H4 (cell line): ENCODE data around the gene GPR155. TPM values are rescaled to one million over a fixed set of nuclear protein-coding genes. Genes with fewer than 3 reads are reported as not detected.
A peak's percentile ranks its signal among the peaks of the same experiment; 100 is the strongest.
"Not testable (repeated sequence)": the region's sequence is repeated elsewhere in the genome, so short reads cannot be mapped to it uniquely, and the experiment has no call there.

Source experiments
- DNase-seq: peaks from one replicate; pipeline ENCODE4 v3.0.0-alpha.2; 2015; ENCODE audit warnings: low spot score
- total RNA-seq: library from RNA; depleted of rRNA; stranded (reverse); fragments of >200 nt; shearing (Covaris generic); gene quantifications from 2 replicates; pipeline ENCODE4 v1.2.3, GENCODE V29; 2014

GPR155 gene
- total RNA-seq, 1 experiment from 2014 or later: 1.5 TPM

DNA sequence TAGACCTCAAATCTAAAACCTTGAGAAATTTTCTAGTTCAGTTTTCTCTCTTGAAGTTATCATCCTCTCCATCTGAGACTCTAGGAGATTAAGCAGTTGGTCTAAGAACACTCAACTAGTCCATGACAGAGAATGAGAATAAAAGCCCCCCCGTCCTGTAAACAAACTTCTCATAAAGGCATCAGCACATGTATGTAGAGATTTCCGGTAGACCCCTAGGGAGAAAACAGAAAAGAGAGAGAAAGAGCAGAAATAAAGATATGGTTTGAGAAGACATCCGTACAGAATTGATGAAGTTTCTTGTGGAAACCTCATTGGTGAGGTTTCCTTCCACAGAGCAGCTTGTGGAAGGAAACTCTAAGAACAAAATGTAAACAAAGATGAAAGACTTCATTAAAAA lies 3.2 kb upstream of the GPR155 start:
- no peak for DNase-seq

DNA sequence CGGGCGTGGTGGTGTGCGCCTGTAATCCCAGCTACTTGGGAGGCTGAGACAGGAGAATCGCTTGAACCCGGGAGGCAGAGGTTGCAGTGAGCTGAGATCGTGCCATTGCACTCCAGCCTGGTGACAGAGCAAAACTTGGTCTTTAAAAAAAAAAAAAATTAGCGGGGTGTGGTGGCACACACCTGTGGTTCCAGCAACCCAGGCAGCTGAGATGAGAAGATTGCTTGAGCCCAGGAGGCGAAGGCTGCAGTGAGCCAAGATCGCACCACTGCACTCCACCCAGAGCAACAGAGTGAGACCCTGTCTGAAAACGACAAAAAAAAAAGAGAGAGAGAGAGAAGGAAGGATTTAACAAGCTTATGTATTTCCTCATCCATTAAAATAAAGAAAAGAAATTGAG lies 2.7 kb upstream of the GPR155 start:
- DNase-seq: not testable (repeated sequence)

DNA sequence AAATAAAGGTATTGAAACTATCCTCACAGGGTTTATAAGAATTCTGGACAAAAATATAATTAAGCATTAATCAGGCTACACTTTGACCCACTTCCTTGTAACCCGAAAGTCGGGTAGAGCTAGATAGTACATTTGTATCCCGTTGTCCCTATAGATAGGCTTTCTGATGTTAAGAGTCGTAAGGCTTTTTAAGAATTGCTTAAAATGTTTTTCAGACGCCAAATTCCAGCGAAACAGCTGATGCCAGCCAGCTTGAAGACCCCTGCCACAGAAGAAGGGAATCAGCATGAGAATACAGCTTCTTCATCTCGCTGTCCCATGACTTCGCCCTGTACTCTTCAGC lies 962 bp upstream of the GPR155 start:
- DNase-seq: no peak

DNA sequence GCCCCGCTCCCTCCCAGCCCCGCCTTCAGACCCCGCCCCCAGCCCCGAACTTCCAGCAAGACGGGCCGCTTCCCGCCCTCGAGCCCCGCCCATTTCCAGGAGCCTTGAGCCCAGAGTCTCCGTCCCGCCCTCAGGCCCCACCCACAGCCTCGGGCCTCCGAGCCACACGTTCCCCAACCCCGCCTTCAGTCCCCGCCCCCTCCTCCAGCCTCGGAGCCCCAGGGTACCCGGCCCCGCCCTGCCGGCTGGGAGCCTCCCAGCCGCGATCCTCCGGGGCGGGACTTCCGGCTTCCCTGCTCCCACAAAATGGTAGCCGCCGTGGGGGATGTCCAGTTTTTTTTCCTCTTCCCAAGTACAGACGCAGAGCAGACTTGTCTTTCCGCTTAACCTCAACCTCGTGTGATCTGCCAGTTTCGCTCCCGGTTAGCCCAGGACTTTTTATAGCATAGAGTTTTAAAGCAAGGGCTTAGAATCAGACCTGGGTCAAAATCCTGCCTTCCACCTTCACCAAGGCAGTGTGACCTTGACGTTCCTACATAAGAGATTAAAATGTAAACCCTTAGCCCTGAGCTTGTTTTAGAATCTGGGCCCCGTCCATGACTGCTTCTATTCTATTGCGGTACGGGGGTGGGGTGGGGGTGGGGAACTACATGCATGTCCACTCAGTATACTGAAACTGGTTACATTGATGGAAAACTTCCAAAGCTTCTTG lies 435 bp upstream of the GPR155 start:
- peak; percentile 94 for DNase-seq

DNA sequence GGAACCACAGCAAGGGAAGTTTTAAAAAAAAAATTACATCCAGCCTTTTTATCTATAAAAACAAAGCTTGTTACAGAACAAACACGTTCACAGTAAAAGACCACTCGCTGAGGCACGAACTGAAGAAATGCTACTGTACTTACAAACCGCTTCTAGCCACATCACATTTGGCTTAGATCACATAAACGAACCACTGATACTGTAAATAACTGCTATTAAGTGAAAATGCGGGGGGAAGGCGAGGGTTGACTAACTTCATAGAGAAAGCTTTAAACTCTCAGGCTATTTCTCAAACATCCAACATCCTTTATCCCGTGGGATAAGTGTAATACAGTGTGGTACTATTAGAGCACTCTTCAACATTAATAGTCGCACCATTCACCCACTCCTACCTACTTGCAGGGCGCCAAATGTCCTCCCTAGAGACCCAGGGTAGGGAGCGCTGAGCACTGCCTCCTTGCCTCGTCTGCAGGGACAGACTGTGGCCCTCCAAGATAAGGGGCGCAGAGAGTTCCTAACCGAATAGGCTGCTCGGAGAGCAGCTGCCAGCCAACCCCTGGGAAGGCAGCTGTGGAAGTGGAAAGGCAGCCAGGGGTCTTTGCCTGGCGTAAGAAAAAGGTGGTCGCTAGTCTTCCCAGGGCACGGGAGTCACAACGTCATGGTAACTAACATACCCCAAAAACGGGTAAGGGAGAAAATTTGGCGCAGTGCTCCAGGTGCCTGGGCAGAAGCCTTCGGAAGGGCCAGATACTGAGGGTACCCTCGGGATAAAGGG lies 854 bp downstream of the GPR155 start:
- DNase-seq: peak; percentile 10

DNA sequence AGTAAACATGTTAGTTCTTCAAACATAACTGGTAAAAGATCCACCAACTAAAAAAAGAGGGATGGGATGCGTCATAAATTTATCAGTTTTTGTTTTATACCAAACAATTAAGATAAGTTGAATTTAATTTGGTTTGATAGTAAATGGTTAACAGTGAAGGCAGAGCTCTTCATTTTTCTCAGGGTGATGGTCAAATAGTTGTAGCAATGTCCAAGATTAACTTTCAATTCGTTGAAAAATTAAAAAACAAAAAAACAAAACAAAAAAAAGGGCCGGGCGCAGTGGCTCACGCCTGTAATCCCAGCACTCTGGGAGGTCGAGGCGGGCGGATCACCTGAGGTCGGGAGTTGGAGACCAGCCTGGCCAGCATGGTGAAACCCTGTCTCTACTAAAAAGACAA lies 1.8 kb downstream of the GPR155 start:
- not testable (repeated sequence) for DNase-seq

DNA sequence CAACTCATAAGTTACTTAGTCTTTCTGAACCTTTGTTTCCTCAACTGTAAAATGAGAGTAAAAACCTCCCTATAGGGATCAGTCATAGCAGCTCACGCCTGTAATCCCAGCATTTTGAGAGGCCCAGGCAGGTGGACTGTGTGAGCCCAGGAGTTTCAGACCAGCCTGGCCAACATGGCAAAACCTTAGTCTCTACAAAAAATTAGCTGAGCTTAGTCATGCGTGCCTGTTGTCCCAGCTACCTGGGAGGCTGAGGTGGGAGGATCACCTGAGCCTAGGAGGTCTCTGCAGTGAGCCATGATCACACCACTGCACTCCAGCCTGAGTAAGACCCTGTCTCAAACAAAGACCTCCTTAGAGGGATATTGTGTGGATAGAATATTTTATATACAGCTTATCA lies 2.3 kb downstream of the GPR155 start:
- DNase-seq: no peak

DNA sequence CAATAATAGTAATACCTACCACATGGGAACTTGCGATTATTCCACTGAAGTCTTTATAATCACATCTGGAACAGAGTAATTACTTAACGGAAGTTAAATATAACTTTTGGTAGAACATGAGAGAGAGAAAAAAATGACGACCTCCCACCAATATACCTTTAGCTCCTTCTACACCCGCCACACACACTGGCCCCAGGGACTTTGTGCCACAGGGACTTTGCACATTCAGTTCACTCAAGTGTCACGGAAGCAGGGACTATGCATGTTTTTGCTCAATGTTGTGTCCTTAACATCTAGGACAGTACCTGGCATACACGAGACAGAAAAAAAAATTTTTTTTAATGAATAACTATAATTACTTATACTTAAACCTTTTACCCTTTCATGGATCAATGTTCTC lies 4.0 kb downstream of the GPR155 start:
- no peak for DNase-seq

DNA sequence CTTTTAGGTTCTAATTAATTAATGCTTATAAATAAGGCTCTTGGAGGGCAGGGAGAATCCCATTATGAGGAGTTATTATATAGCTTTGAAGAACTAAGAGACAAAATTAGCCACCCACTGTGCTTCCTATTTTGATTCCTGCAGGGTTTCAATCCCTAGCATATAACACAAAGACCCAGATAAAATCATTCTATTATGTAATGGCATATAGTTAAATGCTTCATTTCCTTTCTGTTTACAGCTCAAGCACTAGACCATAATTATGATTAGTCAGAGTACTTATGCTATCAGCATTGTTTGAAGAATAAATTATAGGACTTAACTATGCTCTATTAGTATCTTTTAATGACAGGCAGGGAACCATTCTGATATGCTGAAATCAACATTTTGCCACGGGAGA lies 9.1 kb downstream of the GPR155 start:
- DNase-seq: no peak

DNA sequence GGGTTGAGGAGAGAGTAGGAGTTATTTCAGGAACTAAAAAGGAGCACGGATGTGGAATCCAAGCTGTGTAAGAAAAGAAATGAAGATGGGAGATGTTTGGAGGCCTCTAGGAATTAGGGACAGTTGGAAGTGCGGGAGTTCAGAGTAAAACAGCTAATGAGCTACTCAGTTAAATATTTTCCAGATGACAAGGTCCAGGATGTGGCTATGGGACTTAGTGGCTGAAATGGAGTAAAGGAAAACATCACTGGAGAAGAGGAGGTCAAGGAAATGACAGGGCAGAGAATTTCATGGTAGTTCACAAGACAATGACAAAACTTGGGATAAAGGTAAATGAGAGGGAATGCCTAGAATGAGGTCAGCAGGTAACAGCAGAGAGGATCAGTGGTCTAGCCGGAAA lies 13.0 kb downstream of the GPR155 start:
- no peak for DNase-seq

DNA sequence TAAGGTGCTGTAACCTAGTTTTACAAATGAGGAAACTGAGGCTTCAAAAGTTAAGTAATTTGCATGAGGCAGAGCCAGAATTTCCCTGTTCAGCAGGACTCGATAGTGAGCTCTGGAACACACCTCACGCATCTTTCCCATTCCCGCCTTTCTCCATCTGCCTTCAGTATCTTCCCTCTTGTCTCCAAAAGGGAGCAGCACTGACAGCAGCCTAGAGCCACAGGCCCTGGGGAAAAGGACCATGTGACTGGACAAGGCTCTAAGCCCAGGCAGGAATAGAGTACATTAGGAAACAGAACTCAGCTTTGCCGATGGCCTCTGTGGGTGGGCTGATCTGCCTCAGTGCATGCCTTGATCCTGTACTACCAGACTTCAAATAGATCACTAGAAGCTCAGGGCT lies 21.5 kb downstream of the GPR155 start:
- peak; percentile 25 for DNase-seq

DNA sequence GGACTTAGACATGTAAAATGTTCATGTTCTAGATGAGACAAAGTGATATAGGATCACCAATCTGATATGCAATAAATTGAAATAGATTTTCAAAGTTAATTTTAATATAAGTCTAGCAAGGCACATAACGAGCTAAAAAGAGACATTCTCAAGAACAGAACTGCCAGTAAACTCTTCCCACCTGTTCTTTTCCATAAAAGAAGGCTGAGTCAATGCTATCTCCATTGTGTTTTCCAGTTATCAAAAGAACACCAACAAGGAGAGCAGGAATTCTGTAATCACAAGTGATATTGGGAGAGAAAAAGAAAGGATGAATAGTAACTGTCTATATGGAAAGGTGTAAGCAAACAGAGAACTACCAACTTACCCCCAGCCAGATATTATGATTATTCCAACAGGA lies 25.6 kb downstream of the GPR155 start:
- DNase-seq: no peak

DNA sequence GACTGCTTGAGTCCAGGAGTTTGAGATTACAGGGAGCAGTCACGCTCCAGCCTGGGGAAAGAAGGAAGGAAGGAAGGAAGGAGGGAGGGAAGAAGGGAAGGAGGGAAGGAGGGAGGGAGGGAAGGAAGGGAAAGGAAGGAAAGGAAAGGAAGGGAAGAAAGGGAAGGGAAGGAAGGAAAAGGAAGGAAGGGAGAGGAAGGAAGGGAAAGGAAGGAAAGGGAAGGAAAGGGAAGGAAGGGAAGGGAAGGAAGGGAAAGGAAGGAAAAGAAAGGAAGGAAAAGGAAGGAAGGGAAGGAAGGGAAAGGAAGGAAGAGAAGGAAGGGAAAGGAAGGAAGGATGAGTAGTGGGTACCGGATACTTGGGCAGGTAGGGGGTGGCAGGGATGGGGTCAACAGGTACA lies 32.3 kb downstream of the GPR155 start:
- DNase-seq: no peak

DNA sequence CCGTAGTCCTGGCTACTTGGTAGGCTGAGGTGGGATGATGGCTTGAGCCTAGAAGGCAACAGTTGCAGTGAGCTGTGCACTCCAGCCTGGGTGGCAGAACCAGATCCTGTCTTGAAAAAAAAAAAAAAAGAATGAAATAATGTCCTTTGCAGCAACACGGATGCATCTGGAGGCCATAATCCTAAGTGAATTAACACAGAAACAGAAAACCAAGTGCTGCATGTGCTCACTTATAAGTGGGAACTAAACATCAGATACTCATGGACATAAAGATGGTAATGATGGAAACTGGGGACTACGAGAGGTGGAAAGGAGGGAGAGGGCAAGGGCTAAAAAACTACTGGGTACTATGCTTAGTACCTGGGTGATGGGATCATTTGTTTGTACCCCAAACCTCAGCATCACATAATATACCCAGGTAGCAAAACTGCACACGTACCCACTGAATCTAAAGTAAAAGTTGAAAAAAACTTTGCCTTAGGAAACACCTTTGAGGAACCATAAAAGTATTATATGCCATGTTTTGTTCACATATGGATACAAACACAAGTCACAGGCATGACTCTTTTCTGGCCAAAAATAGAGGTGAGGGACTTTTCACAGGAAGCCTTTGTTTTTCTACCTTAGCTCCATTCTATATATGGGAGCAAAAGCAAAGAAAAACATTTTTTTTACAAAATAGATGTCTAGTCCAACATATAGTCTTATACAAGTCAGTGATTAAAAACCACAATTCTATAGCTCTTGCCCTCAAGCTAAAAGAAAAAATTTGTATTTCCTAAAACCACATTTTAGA lies 36.6 kb downstream of the GPR155 start:
- no peak for DNase-seq

DNA sequence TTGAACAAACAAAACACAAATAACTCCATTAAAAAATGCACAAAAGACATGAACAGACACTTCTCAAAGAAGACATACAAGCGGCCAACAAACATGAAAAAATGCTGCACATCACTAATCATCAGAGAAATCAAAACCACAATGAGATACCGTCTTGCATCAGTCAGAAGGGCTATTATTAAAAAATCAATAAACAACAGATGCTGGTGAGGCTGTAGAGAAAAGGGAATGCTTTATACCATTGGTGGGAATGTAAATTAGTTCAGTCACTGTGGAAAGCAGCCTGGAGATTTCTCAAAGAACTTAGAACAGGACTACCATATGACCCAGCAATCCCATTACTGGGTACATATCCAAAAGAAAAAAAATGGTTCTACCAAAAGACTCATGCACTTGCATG lies 37.8 kb downstream of the GPR155 start:
- DNase-seq: no peak

DNA sequence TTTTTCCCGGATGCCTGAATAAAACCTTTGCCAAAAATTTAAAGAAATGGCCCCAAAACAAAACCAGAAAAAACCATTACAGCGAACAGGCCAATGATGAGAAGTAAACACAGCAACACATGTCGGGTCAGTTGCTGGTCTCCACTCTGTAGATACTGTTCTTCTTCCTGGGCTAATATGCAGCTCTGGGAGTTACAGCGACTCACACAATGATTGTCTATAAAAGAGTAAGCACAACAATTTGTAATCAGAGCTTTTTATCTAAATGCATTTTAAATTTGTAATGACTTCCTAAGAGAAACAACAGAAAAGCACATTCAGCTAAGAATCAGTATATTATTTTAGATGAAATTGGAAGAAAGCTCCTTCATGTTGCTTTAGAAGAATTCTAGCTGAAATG lies 40.3 kb downstream of the GPR155 start:
- DNase-seq: no peak

DNA sequence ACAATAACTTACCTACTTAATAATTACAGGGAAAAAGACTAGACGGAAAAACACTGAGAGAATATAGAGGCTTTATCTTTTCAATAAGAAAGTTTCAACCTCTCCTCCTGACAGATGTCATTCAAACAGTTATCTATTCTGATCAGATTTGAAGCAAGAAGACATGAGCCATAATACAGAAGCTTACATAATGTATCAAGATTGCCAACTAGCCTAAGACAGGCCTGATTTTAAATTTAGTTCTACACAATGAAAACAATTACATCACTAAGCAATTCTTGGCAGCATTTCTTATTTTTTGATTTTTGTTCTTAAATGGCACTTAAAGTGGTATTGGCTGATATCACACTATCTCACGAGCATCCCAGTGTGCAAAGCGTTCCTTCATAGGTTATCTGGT lies 41.6 kb downstream of the GPR155 start:
- DNase-seq: no peak

DNA sequence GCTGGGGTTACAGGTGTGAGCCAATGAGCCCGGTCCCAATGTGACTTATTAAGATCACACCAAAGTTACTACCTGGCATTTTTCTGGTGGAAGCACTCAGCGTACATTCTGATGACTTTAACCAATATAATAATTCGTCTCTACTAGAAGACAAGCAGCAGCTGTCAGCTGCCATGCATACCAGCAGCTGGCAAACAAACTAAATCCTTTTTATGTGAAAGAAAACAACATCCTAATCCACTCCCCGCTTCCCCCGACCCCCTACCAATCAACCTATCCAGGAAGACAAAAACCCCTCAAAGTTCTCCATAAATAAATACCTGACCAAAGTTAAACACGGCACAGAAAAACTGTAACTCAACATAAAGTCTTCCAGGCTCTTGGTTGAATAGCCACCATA lies 42.1 kb downstream of the GPR155 start:
- no peak for DNase-seq

DNA sequence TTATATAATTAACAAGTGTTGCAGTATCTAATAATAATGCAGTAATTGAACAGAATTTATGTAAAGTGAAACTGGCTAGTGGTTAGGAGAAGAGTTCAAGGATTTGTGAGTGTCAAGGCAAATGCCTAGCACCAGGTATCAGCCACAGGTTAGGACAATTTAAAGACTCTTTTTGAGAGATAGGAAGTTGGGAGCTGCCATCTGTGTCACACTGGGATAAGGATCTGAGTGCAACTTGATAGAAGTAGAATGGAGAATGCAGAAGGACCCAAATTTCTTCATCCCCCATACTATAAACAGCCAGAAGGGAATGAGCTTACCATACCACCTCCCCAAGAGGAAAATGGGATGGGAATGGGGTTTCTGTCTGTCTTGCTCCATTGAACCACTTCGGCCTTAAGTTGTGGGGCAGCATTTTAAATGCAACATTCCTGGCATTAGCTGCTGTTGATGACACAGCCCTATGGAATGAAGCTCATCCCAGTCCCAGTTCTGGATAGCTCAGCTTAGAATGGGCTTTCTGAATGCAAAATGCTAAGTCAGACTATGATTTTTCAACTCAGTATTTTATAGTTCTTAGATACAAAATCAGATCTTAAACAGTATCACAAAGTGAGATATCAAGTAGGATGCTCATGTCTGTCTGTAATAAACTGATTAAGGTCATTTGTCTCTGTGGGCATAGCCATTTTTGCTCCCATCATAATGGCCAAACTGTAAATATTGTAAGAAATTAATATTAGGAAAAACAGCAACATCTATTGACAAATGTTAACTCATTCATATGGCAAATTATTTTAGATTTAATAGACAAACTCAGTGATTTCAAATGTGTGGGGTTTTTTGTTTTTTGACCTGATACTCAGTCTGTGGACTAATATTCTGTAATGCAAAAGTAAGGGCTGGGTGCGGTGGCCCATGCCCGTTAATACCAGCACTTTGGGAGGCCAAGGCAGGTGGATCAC lies 44.0 kb downstream of the GPR155 start:
- DNase-seq: peak; percentile 8

DNA sequence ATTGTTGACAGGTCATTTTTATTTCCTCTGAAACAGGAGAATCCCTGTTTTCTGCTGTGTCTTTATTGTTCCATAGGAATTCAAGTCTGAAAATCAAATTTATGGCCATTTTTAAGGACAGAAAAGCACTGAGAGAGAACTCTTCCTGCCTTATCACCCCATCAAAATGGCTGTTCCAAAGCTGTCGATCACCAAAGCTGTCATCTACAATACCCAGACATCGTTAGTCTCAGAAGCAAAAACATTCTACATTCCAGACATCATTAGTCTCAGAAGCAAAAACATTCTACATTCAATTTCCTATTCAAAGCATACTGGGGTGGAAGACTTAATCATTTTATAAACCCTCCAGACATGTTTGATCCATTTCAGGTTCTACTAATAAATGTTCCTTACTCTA lies 46.9 kb downstream of the GPR155 start:
- no peak for DNase-seq

DNA sequence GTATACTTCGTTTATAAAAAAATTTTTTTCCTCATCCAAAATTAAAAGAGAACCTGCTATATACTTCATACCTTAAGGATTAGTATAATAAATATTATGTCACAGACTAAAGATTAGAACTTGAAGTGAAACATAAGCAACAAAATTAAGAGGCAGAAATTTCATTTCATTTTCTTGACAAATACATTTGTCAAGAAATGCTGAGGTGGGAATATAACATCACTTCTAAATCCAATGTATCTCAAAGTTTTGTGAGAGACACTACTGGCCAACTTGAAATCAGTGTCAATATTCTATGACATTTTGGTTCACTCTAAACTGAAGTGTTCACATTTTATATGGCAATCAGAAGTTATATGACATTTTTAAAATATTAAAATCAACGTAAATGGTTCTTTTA lies 47.5 kb downstream of the GPR155 start:
- no peak for DNase-seq
